IPS-20b (cell line): ENCODE measurements around the gene SDE2.
"Not testable (repeated sequence)": the region's sequence is repeated elsewhere in the genome, so short reads cannot be mapped to it uniquely, and the experiment has no call there.

Source experiments
- H3K27ac ChIP-seq: one replicate; pipeline ENCODE4 v1.5.1; 2013; ENCODE audit warnings: low read length
- H3K27me3 ChIP-seq: 2 replicates; pipeline ENCODE4 v1.6.1; 2013; ENCODE audit warnings: mild to moderate bottlenecking, low read length, inconsistent platforms; ENCODE audit not compliant: insufficient read depth
- H3K36me3 ChIP-seq: 2 replicates; pipeline ENCODE4 v1.6.1; 2013; ENCODE audit warnings: low read depth, mild to moderate bottlenecking, inconsistent platforms, low read length, moderate library complexity; ENCODE audit not compliant: insufficient read depth
- H3K4me1 ChIP-seq: 2 replicates; pipeline ENCODE4 v1.6.1; 2013; ENCODE audit warnings: mild to moderate bottlenecking, control low read depth, inconsistent platforms, low read length, moderate library complexity; ENCODE audit not compliant: insufficient read depth
- H3K4me3 ChIP-seq: 2 replicates; pipeline ENCODE4 v1.5.1; 2013; ENCODE audit warnings: mild to moderate bottlenecking, low read length, inconsistent platforms
- H3K9ac ChIP-seq: 2 replicates; pipeline ENCODE4 v1.6.1; 2013; ENCODE audit warnings: low read depth, mild to moderate bottlenecking, inconsistent platforms, low read length, moderate library complexity
- H3K9me3 ChIP-seq: 2 replicates; pipeline ENCODE4 v1.6.1; 2013; ENCODE audit warnings: mild to moderate bottlenecking, low read depth, low read length, inconsistent platforms; ENCODE audit not compliant: insufficient read depth

SDE2 gene

GRCh38 chr1:225970592-225971157 is 28.5 kb downstream of the SDE2 start:
- not testable (repeated sequence) for H3K27ac ChIP-seq, H3K9ac ChIP-seq, H3K27me3 ChIP-seq

GRCh38 chr1:225969751-225970150 is 29.4 kb downstream of the SDE2 start:
- not testable (repeated sequence) for H3K9me3 ChIP-seq, H3K27ac ChIP-seq, H3K4me1 ChIP-seq

More at GRCh38 chr1:225970592-225971157, 28.5 kb downstream of the SDE2 start:
- H3K4me1 ChIP-seq, H3K9me3 ChIP-seq, H3K4me3 ChIP-seq, H3K36me3 ChIP-seq: not testable (repeated sequence)

GRCh38 chr1:225965231-225965630 is 33.9 kb downstream of the SDE2 start:
- Histone ChIP-seq H3K27ac (no peak overlapping the region), H3K9me3 (no peaks in the 10 kb centered on the region), H3K27me3 (0 out of 2 replicates have a peak, but pooled peaks cover 3% of the 10 kb centered on the region), H3K4me1 (no peaks in the 10 kb centered on the region), H3K9ac (no peak overlapping the region), H3K36me3 (no peaks in the 10 kb centered on the region), H3K4me3 (no peak overlapping the region)

More at GRCh38 chr1:225969751-225970150, 29.4 kb downstream of the SDE2 start:
- not testable (repeated sequence) for H3K27me3 ChIP-seq, H3K36me3 ChIP-seq, H3K9ac ChIP-seq, H3K4me3 ChIP-seq

- no peak overlapping the region for H3K27ac ChIP-seq
- H3K4me3 ChIP-seq, result no peak overlapping the region
- H3K4me1 ChIP-seq, result no peaks in the 10 kb centered on the region
- H3K9ac ChIP-seq, result no peak overlapping the region
- H3K36me3 ChIP-seq, result no peaks in the 10 kb centered on the region
- H3K27me3 ChIP-seq, result 0 out of 2 replicates have a peak, but pooled peaks cover 3% of the 10 kb centered on the region
- H3K9me3 ChIP-seq, result no peaks in the 10 kb centered on the region
Observed at GRCh38 chr1:225963735-225964530, 35.2 kb downstream of the SDE2 start.

- H3K9me3 ChIP-seq, result no peaks in the 10 kb centered on the region
- H3K4me1 ChIP-seq, result no peaks in the 10 kb centered on the region
- H3K27me3 ChIP-seq, result 0 out of 2 replicates have a peak, but pooled peaks cover 3% of the 10 kb centered on the region
- no peak overlapping the region for H3K27ac ChIP-seq
- H3K9ac ChIP-seq, result no peak overlapping the region
- no peak overlapping the region for H3K4me3 ChIP-seq
- no peaks in the 10 kb centered on the region for H3K36me3 ChIP-seq
Observed at GRCh38 chr1:225962440-225962975, 36.6 kb downstream of the SDE2 start.

- no peak overlapping the region for H3K9ac ChIP-seq
- H3K27ac ChIP-seq, result no peak overlapping the region
- H3K9me3 ChIP-seq, result no peaks in the 10 kb centered on the region
- no peak overlapping the region for H3K4me3 ChIP-seq
- H3K4me1 ChIP-seq, result no peaks in the 10 kb centered on the region
- H3K27me3 ChIP-seq, result 0 out of 2 replicates have a peak, but pooled peaks cover 3% of the 10 kb centered on the region
- no peaks in the 10 kb centered on the region for H3K36me3 ChIP-seq
Observed at GRCh38 chr1:225961659-225962439, 37.3 kb downstream of the SDE2 start.

GRCh38 chr1:225958041-225958440 is 41.1 kb downstream of the SDE2 start:
- Histone ChIP-seq H3K4me3 (no peak overlapping the region), H3K27ac (no peak overlapping the region), H3K4me1 (no peaks in the 10 kb centered on the region), H3K27me3 (peaks cover 3% of the 10 kb centered on the region; the same call in 1 of the 2 replicates), H3K36me3 (no peaks in the 10 kb centered on the region), H3K9me3 (no peaks in the 10 kb centered on the region), H3K9ac (no peak overlapping the region)

- Histone ChIP-seq H3K27me3 (peaks cover 3% of the 10 kb centered on the region; the same call in 1 of the 2 replicates), H3K36me3 (no peaks in the 10 kb centered on the region), H3K4me3 (no peak overlapping the region), H3K4me1 (0 out of 2 replicates have a peak, but pooled peaks cover 3% of the 10 kb centered on the region), H3K27ac (no peak overlapping the region), H3K9ac (no peak overlapping the region), H3K9me3 (no peaks in the 10 kb centered on the region)
Observed at GRCh38 chr1:225954753-225955152, 44.4 kb downstream of the SDE2 start.

- no peak overlapping the region for H3K4me3 ChIP-seq
- no peak overlapping the region for H3K9ac ChIP-seq
- H3K9me3 ChIP-seq, result no peaks in the 10 kb centered on the region
- H3K27me3 ChIP-seq, result peaks cover 15% of the 10 kb centered on the region
- H3K27ac ChIP-seq, result no peak overlapping the region
- H3K36me3 ChIP-seq, result no peaks in the 10 kb centered on the region
- peaks cover 12% of the 10 kb centered on the region for H3K4me1 ChIP-seq
Observed at GRCh38 chr1:225953315-225953714, 45.8 kb downstream of the SDE2 start.

GRCh38 chr1:225950905-225951497 is 48.1 kb downstream of the SDE2 start:
- H3K27me3 ChIP-seq, result peaks cover 37% of the 10 kb centered on the region
- peaks cover 25% of the 10 kb centered on the region for H3K4me1 ChIP-seq
- no peak overlapping the region for H3K27ac ChIP-seq
- H3K9ac ChIP-seq, result no peak overlapping the region
- H3K36me3 ChIP-seq, result no peaks in the 10 kb centered on the region
- no peak overlapping the region for H3K4me3 ChIP-seq
- H3K9me3 ChIP-seq, result no peaks in the 10 kb centered on the region

- Histone ChIP-seq H3K27me3 (peaks cover 54% of the 10 kb centered on the region), H3K9ac (no peak overlapping the region), H3K4me1 (peaks cover 38% of the 10 kb centered on the region), H3K9me3 (no peaks in the 10 kb centered on the region), H3K27ac (no peak overlapping the region), H3K36me3 (no peaks in the 10 kb centered on the region), H3K4me3 (no peak overlapping the region)
Observed at GRCh38 chr1:225949041-225949440, 50.1 kb downstream of the SDE2 start.
